ENCODE measurements around the gene SPACA5.

The SPACA5 gene

GRCh38 chrX:48021026-48021900 is 14.5 kb downstream of the SPACA5 start:
- Histone ChIP-seq H2BK120ac (ENCODE audit: low read depth, low read length) (no peak overlapping the region), H3K9me3 (replicated peaks in 1 of 2; ENCODE audit: control insufficient read depth in 2 of 2, insufficient read depth in 1 of 2, low read depth in 1 of 2, low read length in 2 of 2) (no peaks in the 10 kb centered on the region), H3K79me1 (ENCODE audit: low read depth, low read length) (peaks cover 2% of the 10 kb centered on the region), H2BK12ac (ENCODE audit: low read length) (no peak overlapping the region), H3K4me2 (ENCODE audit: insufficient read depth, low read length, poor library complexity, severe bottlenecking) (peak overlapping the region; percentile 33), H2AK5ac (ENCODE audit: low read depth, low read length) (no peak overlapping the region), H3K4me1 (ENCODE audit: control insufficient read depth in 2 of 2, insufficient read depth in 1 of 2, low read depth in 1 of 2, low read length in 2 of 2) (no peaks in the 10 kb centered on the region), H4K8ac (ENCODE audit: low read depth, low read length) (no peak overlapping the region), H3K18ac (ENCODE audit: low read length) (peak overlapping the region; percentile 27), H3K27me3 (ENCODE audit: control insufficient read depth in 3 of 3, insufficient read depth in 3 of 3, low read depth in 1 of 3, low read length in 3 of 3) (no peaks in the 10 kb centered on the region), H3K14ac (ENCODE audit: low read length) (no peak overlapping the region), H4K91ac (ENCODE audit: low read depth, low read length, poor library complexity) (no peak overlapping the region), H2AFZ (ENCODE audit: low read length) (peak overlapping the region; percentile 88), H3K36me3 (replicated peaks in 1 of 2; ENCODE audit: control insufficient read depth in 2 of 2, insufficient read depth in 2 of 2, low read length in 2 of 2) (no peaks in the 10 kb centered on the region), H3K4me3 (ENCODE audit: low read length in 2 of 2) (peak overlapping the region; percentile 59 to 91), H3K9ac (ENCODE audit: low read depth, low read length, poor library complexity) (no peak overlapping the region), H2BK15ac (ENCODE audit: low read length) (no peak overlapping the region), H3K27ac (replicated peaks; ENCODE audit: low read length) (peak overlapping the region; percentile 75), H2BK5ac (ENCODE audit: low read length) (no peak overlapping the region), H3K4ac (ENCODE audit: low read length) (no peak overlapping the region), H3K23ac (ENCODE audit: low read depth, low read length, poor library complexity) (no peak overlapping the region)
- peak; percentile 80 for DNase-seq (ENCODE audit: low spot score)
- WGBS, 2 donors (ENCODE audit: extremely low coverage in 2 of 2, insufficient read length in 2 of 2, insufficient replicate concordance in 1 of 2), result no CpG with 5 or more reads among the region's 30 CpGs

GRCh38 chrX:48022100-48022499 is 15.3 kb downstream of the SPACA5 start:
- no peaks in the 10 kb centered on the region for H3K27me3 ChIP-seq (ENCODE audit: control insufficient read depth in 3 of 3, insufficient read depth in 3 of 3, low read depth in 1 of 3, low read length in 3 of 3)
- H3K4me2 ChIP-seq (ENCODE audit: insufficient read depth, low read length, poor library complexity, severe bottlenecking), result no peak overlapping the region
- H3K9me3 ChIP-seq (replicated peaks in 1 of 2; ENCODE audit: control insufficient read depth in 2 of 2, insufficient read depth in 1 of 2, low read depth in 1 of 2, low read length in 2 of 2), result no peaks in the 10 kb centered on the region
- H3K36me3 ChIP-seq (replicated peaks in 1 of 2; ENCODE audit: control insufficient read depth in 2 of 2, insufficient read depth in 2 of 2, low read length in 2 of 2), result no peaks in the 10 kb centered on the region
- H3K4ac ChIP-seq (ENCODE audit: low read length), result no peak overlapping the region
- no peak overlapping the region for H3K14ac ChIP-seq (ENCODE audit: low read length)
- no peak overlapping the region for H2BK12ac ChIP-seq (ENCODE audit: low read length)
- H4K91ac ChIP-seq (ENCODE audit: low read depth, low read length, poor library complexity), result no peak overlapping the region
- peaks cover 2% of the 10 kb centered on the region for H3K79me1 ChIP-seq (ENCODE audit: low read depth, low read length)
- no peak overlapping the region for H3K18ac ChIP-seq (ENCODE audit: low read length)
- WGBS, 2 donors (ENCODE audit: extremely low coverage in 2 of 2, insufficient read length in 2 of 2, insufficient replicate concordance in 1 of 2), result no CpG with 5 or more reads among the region's 3 CpGs
- H4K8ac ChIP-seq (ENCODE audit: low read depth, low read length), result no peak overlapping the region
- no peak overlapping the region for H3K23ac ChIP-seq (ENCODE audit: low read depth, low read length, poor library complexity)
- H3K9ac ChIP-seq (ENCODE audit: low read depth, low read length, poor library complexity), result no peak overlapping the region
- H3K4me1 ChIP-seq (ENCODE audit: control insufficient read depth in 2 of 2, insufficient read depth in 1 of 2, low read depth in 1 of 2, low read length in 2 of 2), result no peaks in the 10 kb centered on the region
- no peak overlapping the region for H2AK5ac ChIP-seq (ENCODE audit: low read depth, low read length)
- peak overlapping the region in 1 of 2 donors; percentile 59 for H3K4me3 ChIP-seq (ENCODE audit: low read length in 2 of 2)
- no peak overlapping the region for H2BK5ac ChIP-seq (ENCODE audit: low read length)
- H2BK15ac ChIP-seq (ENCODE audit: low read length), result no peak overlapping the region
- H2AFZ ChIP-seq (ENCODE audit: low read length), result peak overlapping the region; percentile 88
- no peak overlapping the region for H2BK120ac ChIP-seq (ENCODE audit: low read depth, low read length)
- no peak overlapping the region for H3K27ac ChIP-seq (replicated peaks; ENCODE audit: low read length)
- DNase-seq (ENCODE audit: low spot score), result no peak

GRCh38 chrX:48022738-48023137 is 15.9 kb downstream of the SPACA5 start:
- Histone ChIP-seq H2BK120ac (ENCODE audit: low read depth, low read length) (no peak overlapping the region), H3K18ac (ENCODE audit: low read length) (no peak overlapping the region), H3K9me3 (replicated peaks in 1 of 2; ENCODE audit: control insufficient read depth in 2 of 2, insufficient read depth in 1 of 2, low read depth in 1 of 2, low read length in 2 of 2) (no peaks in the 10 kb centered on the region), H3K36me3 (replicated peaks in 1 of 2; ENCODE audit: control insufficient read depth in 2 of 2, insufficient read depth in 2 of 2, low read length in 2 of 2) (no peaks in the 10 kb centered on the region), H3K4ac (ENCODE audit: low read length) (no peak overlapping the region), H3K4me3 (ENCODE audit: low read length in 2 of 2) (no peak overlapping the region), H2BK15ac (ENCODE audit: low read length) (no peak overlapping the region), H3K4me1 (ENCODE audit: control insufficient read depth in 2 of 2, insufficient read depth in 1 of 2, low read depth in 1 of 2, low read length in 2 of 2) (no peaks in the 10 kb centered on the region), H3K9ac (ENCODE audit: low read depth, low read length, poor library complexity) (no peak overlapping the region), H2BK5ac (ENCODE audit: low read length) (no peak overlapping the region), H3K27me3 (ENCODE audit: control insufficient read depth in 3 of 3, insufficient read depth in 3 of 3, low read depth in 1 of 3, low read length in 3 of 3) (no peaks in the 10 kb centered on the region), H4K8ac (ENCODE audit: low read depth, low read length) (no peak overlapping the region), H3K27ac (replicated peaks; ENCODE audit: low read length) (no peak overlapping the region), H3K79me1 (ENCODE audit: low read depth, low read length) (peaks cover 2% of the 10 kb centered on the region), H3K4me2 (ENCODE audit: insufficient read depth, low read length, poor library complexity, severe bottlenecking) (no peak overlapping the region), H2AK5ac (ENCODE audit: low read depth, low read length) (no peak overlapping the region), H4K91ac (ENCODE audit: low read depth, low read length, poor library complexity) (no peak overlapping the region), H3K23ac (ENCODE audit: low read depth, low read length, poor library complexity) (no peak overlapping the region), H2BK12ac (ENCODE audit: low read length) (no peak overlapping the region), H2AFZ (ENCODE audit: low read length) (no peak overlapping the region), H3K14ac (ENCODE audit: low read length) (no peak overlapping the region)
- no peak for DNase-seq (ENCODE audit: low spot score)
- WGBS, 2 donors (ENCODE audit: extremely low coverage in 2 of 2, insufficient read length in 2 of 2, insufficient replicate concordance in 1 of 2), result no CpG with 5 or more reads among the region's 3 CpGs

- Histone ChIP-seq H4K8ac (ENCODE audit: low read depth, low read length) (no peak overlapping the region), H3K27ac (replicated peaks; ENCODE audit: low read length) (no peak overlapping the region), H3K14ac (ENCODE audit: low read length) (no peak overlapping the region), H3K27me3 (ENCODE audit: control insufficient read depth in 3 of 3, insufficient read depth in 3 of 3, low read depth in 1 of 3, low read length in 3 of 3) (no peaks in the 10 kb centered on the region), H3K23ac (ENCODE audit: low read depth, low read length, poor library complexity) (no peak overlapping the region), H3K4me1 (ENCODE audit: control insufficient read depth in 2 of 2, insufficient read depth in 1 of 2, low read depth in 1 of 2, low read length in 2 of 2) (no peaks in the 10 kb centered on the region), H3K18ac (ENCODE audit: low read length) (no peak overlapping the region), H2BK5ac (ENCODE audit: low read length) (no peak overlapping the region), H3K79me1 (ENCODE audit: low read depth, low read length) (peaks cover 2% of the 10 kb centered on the region), H2BK120ac (ENCODE audit: low read depth, low read length) (no peak overlapping the region), H3K4ac (ENCODE audit: low read length) (no peak overlapping the region), H2AFZ (ENCODE audit: low read length) (peak overlapping the region; percentile 62), H3K9me3 (replicated peaks in 1 of 2; ENCODE audit: control insufficient read depth in 2 of 2, insufficient read depth in 1 of 2, low read depth in 1 of 2, low read length in 2 of 2) (no peaks in the 10 kb centered on the region), H2AK5ac (ENCODE audit: low read depth, low read length) (no peak overlapping the region), H3K4me2 (ENCODE audit: insufficient read depth, low read length, poor library complexity, severe bottlenecking) (no peak overlapping the region), H3K9ac (ENCODE audit: low read depth, low read length, poor library complexity) (no peak overlapping the region), H4K91ac (ENCODE audit: low read depth, low read length, poor library complexity) (no peak overlapping the region), H2BK12ac (ENCODE audit: low read length) (no peak overlapping the region), H3K4me3 (ENCODE audit: low read length in 2 of 2) (no peak overlapping the region), H3K36me3 (replicated peaks in 1 of 2; ENCODE audit: control insufficient read depth in 2 of 2, insufficient read depth in 2 of 2, low read length in 2 of 2) (no peaks in the 10 kb centered on the region), H2BK15ac (ENCODE audit: low read length) (no peak overlapping the region)
- WGBS, 2 donors (ENCODE audit: extremely low coverage in 2 of 2, insufficient read length in 2 of 2, insufficient replicate concordance in 1 of 2), result no CpG with 5 or more reads among the region's 7 CpGs
- DNase-seq (ENCODE audit: low spot score), result peak; percentile 54
Measured at GRCh38 chrX:48025561-48025960, 18.8 kb downstream of the SPACA5 start.

Data from neuronal stem cell (in vitro differentiated cells).